NCI-H1436 treated with DMSO at 0.1 percent for 48 hours (cell line): Measurements from ENCODE around the gene VGLL4.

ENCODE experiments used
- DNase-seq: peaks from one replicate; lab custom pipeline; 2025; lab: John Stamatoyannopoulos, UW

VGLL4 gene

GRCh38 chr3:11549580-11550140 lies 94.1 kb downstream of the VGLL4 start:
- DNase-seq: no peak

DNA sequence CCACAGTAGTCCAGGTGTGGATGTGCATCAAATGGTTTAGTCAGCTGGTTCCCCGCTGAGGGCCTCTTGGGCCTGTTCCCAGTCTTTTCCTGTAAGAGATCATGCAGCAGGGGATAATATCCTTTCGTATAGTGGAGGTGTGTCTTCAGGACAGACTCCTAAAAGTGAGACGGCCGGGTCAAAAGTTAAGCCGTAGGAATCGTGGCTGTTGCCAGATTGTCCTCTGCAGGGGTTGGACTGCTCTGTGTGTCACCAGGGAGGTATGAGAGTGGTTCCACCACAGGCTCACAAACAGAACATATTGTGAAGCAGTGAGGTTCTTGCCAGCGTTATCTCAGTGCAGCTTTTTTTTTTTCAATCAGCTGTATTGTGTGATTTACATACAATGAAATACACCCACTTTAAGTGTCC lies 95.0 kb downstream of the VGLL4 start:
- DNase-seq: no peak

DNA sequence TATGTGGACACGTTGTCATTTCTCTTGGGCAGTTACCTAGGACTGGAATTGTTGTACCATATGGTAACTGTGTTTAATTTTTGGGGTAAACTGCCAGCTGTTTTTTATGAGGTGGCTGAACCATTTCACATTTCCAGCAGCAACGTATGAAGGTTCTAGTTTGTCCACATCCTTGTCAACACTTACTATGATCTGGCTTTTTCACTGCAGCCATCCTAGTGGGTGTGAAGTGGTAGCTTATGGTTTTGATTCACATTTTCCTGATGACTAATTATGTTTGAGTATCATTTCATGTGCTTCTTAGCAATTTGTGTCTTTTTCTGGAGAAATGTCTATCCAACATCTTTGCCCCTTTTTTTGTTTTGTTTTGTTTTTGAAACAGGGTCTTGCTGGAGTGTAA lies 96.2 kb downstream of the VGLL4 start:
- DNase-seq: no peak

GRCh38 chr3:11546657-11547302 lies 96.9 kb downstream of the VGLL4 start:
- DNase-seq: no peak

DNA sequence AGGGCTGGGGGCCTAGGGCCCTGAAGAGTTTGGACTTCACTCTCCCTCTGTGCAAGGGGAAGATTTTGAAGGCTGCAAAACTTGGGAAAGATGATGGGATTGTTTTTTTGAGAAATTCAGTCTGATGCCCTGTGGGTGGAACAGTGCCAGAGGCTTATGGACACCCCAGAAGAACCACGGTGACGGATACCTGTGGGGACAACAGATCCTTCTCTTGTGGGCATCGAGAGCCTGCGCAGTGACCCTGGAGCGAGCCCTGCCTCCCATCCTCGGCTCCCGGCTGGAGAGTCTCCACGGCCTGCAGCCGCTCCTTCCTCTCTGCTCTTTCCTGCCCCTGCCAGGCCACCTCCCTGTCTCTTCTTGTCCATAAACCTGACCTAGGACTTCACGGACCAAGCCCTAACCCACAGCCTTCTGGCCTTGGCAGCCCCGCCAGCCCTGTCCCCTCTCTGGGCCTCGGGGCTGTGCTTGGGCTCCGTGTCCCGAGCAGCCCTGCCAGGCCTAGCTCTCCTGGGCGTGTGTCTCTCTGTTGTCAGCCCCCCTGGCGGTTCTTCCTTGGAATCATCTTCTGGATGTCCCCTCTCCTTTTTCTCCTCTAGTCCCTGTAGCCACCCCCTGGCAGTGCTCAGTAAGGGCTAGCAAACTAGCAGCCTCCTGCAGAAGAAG lies 98.4 kb downstream of the VGLL4 start:
- no peak for DNase-seq

DNA sequence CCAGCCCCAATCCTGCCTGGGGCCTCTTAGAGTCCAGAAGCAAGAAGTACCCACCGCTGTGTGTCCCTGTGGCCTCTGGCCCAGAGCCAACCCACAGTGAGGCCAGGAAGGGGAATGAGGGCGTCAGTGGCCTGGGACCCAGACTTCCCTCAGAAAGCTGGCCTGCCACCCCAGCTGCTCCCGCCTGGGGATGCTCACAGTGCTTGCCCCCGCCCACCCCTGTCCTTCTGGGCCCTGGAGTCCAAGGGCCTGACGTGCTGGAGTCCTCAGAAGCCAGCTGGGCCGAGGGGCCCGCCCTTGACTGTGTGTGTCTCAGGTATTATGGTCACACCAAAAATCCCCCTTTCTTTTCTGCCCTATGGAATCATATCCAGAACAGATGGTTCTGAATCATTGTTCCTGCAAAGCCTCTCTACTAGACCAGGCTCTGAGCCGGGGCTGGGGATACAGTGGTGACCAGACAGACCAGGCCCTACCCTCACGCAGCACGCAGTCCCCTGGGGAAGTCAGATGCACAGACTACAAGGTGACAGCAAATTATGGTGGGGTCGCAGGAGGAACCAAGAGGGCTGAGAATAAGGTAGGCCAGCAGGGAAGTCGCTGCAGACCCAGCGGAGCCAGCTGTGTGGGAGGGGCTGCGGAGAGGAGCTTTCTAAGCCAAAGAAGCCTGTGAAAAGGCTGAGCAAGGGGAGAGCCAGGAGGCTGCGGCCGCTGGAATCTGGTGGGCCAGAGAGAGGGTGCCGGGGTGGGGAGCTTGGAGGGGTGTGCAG lies 99.1 kb downstream of the VGLL4 start:
- DNase-seq: no peak

GRCh38 chr3:11543948-11544387 lies 99.7 kb downstream of the VGLL4 start:
- DNase-seq: no peak

GRCh38 chr3:11543141-11543947 lies 100.4 kb downstream of the VGLL4 start:
- DNase-seq: no peak

DNA sequence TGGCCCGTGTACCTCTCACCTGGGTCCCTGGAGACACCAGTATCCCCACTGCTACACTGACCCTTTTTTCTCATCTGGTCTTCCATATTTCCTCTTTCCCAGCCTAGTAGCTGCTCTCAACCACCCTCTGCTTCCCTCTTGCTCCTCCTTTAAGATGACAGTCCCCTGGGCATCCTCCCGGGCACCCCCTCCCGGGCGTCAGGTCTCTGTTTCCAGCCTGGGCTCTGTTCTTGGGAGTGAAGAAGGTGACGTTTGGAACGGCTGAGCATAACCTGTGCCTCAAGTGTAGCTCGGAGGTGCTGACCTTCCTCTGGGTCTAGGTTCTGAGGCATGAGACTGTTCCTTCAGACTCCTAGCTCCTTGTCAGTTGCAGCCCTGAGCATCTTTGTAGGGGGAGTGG lies 101.2 kb downstream of the VGLL4 start:
- no peak for DNase-seq

DNA sequence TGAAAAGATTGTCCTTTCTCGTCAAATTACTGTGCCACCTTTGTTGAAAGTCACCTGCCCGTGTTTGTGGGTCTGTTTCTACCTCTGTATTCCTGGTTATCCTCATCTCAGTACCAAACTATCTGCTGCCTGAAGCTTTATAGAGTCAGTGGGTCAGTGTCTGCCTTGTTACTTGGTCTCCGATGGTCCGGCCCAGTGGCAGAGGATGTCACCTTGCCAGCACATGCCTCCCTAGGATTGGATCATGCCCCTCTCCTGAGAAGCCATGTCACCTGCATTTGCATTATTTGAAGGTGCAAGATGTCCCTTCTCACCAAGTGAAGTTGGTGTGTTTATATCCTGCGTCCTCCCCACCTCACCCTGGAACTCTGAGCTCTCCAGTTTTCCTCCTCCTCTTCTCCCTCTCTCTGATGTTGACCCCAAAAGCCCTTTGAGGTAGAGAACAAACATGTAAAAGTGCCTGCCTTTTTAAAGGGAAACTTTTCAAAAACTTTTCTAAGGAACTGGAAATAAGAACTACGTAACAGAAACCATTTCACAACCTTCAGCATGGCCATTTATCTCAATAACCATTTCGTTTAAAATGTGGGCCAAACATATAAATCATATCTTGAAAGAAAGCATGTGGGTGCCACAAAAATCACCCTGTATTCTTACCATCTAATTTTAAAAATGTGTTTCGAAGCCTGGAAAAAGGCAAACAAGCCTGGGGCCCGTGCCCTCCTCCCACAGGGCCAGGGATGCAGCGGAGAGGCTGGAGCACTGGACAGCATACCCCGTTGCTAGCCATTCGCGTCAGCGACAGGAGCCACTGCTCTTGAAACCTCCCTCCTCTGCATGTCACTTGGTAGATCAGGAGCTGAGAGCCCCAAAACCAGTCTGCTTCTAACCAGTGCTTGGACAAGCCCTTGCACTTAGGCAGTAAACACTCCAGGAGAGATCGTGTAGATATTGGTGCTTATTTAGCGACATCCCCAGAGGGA lies 102.1 kb downstream of the VGLL4 start:
- no peak for DNase-seq

- DNase-seq: no peak
Observed at GRCh38 chr3:11539677-11540076, 104.0 kb downstream of the VGLL4 start.

DNA sequence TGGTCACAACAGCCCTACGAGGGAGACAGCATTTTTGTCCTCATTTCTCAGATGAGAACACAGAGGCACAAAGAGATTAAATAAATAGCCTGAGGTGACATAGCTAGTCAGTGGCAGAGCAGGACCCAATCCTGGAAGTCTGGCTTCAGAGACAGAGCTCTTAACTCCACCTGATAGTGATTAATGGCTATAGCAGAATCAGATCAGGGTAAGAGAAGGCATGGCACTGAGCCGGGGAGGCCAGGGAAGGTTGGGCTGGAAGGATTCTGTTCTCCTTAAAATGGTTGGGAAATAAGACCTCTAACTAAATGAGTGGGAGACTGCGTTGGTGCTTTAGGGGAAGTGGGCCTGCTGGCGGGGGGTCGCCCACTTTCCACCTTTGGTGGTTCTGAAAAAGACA lies 104.5 kb downstream of the VGLL4 start:
- DNase-seq: no peak

DNA sequence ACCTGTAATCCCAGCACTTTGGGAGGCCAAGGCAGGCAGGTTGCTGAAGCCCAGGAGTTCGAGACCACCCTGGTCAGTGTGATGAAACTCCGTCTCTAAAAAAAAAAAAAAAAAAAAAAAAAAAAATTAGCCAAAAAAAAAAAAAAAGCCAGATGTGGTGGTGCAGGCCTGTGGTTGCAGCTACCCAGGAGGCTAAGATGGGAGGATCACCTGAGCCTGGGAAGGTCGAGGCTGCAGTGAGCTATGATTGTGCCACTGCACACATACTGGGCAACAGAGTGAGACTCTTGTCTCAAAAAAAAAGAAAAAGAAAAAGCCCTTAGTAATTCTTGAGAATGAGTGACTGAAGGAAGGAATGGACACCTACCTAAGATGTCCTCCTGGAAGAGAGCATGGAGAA lies 105.1 kb downstream of the VGLL4 start:
- DNase-seq: no peak

DNA sequence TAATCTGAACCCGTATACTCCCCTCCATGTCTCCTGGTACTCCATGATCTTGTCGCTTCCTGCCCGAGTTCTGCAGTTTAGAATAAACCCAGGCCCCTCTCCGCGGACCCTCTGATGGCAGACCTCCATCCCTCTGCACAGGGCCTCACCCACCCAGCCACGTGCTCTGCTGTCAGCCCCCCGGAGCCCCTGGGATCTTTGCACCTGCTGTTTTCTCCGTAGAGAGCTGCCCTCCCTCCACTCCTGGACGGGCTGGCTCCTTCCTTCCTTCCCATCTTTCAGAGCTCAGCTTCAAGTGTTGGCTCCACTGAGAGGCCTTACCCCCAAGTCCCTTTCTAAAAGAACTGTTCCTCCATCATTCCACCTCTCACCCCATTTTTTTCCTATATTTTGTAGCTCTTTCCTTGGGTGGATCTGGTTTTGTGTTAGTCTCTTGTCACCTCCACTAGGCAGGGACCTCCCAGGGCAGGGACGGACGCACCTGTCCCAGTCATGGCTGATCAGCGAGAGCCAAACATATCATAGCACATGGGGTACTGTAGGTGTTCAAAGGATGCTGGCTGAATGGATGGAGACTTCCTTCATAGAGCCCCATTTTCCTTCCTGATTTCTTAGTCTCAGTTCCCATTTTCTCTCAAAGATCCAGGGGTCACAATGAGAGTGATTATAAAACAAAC lies 106.6 kb downstream of the VGLL4 start:
- DNase-seq: no peak

- DNase-seq: no peak
Observed at GRCh38 chr3:11536132-11536935, 107.4 kb downstream of the VGLL4 start.

- no peak for DNase-seq
Observed at GRCh38 chr3:11535243-11535960, 108.3 kb downstream of the VGLL4 start.

GRCh38 chr3:11534793-11535101 lies 109.0 kb downstream of the VGLL4 start:
- no peak for DNase-seq

DNA sequence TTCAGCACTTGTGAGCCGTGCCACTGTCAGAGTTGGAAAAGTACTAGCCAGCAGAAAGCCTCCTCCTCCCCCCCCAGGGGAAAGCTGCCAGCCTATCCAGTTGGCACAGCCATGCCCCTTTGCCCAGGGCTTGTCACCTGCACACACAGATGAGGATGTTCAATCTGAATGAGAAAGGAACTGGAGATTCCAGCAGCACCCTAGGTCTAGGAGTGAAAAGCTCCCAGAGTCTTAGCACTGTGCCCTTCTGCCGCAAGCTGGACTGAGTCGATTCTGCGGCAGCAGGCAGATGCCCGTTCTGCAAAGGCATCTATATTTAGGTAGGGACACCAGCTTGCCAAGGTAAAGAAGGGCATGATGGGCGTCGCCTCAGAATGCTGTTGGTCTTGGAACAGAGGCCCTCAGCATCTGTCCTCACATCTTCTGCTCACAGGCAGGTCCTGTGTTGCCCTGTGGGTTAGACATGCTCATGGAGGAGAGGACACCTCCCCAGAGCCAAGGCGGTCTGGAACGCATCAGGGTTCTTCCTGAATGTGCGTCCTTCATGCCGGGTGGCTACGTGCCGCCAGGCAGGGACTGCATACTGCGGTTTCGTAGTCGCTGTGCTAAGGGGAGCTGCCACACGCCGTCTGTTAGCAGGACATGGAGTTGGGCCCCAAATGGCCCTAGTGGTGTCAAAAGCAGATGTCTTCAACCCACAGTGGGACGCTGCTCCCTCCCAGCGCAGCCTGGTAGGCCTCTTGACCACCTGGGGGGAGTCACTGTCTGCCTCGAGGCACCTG lies 109.5 kb downstream of the VGLL4 start:
- DNase-seq: no peak
